Activated T-helper 1 cell treated with Interleukin-2 at 50 U/mL for 16 hours (primary cell): ENCODE measurements around the gene CD6.

Experiments
- DNase-seq: peaks from one replicate; pipeline ENCODE4 v3.0.0-alpha.2; 2020; ENCODE audit warnings: low read depth

Gene CD6

GRCh38 chr11:61026121-61027031 is 54.9 kb downstream of the CD6 start:
- DNase-seq: peak; percentile 45

GRCh38 chr11:61027141-61027840 is 55.8 kb downstream of the CD6 start:
- DNase-seq: no peak

- DNase-seq: peak; percentile 56
Observed at GRCh38 chr11:61028135-61028729, 56.8 kb downstream of the CD6 start.

GRCh38 chr11:61032824-61033223 is 61.3 kb downstream of the CD6 start:
- DNase-seq: no peak

- DNase-seq: no peak
Observed at GRCh38 chr11:61033417-61033816, 61.9 kb downstream of the CD6 start.

- DNase-seq: no peak
Observed at GRCh38 chr11:61034111-61034510, 62.6 kb downstream of the CD6 start.

- DNase-seq: no peak
Observed at GRCh38 chr11:61034704-61035525, 63.4 kb downstream of the CD6 start.

- DNase-seq: no peak
Observed at GRCh38 chr11:61035526-61035835, 64.0 kb downstream of the CD6 start.

- no peak for DNase-seq
Observed at GRCh38 chr11:61037441-61038093, 66.1 kb downstream of the CD6 start.

GRCh38 chr11:61039916-61040315 is 68.4 kb downstream of the CD6 start:
- DNase-seq: no peak

GRCh38 chr11:61041755-61042518 is 70.5 kb downstream of the CD6 start:
- DNase-seq: peak; percentile 79

GRCh38 chr11:61042537-61042936 is 71.1 kb downstream of the CD6 start:
- no peak for DNase-seq

- DNase-seq: no peak
Observed at GRCh38 chr11:61042961-61043540, 71.6 kb downstream of the CD6 start.

- no peak for DNase-seq
Observed at GRCh38 chr11:61045271-61045670, 73.8 kb downstream of the CD6 start.

- DNase-seq: no peak
Observed at GRCh38 chr11:61046833-61047232, 75.4 kb downstream of the CD6 start.

GRCh38 chr11:61048368-61049062 is 77.0 kb downstream of the CD6 start:
- no peak for DNase-seq

GRCh38 chr11:61049063-61049377 is 77.5 kb downstream of the CD6 start:
- DNase-seq: no peak

- no peak for DNase-seq
Observed at GRCh38 chr11:61049859-61050258, 78.4 kb downstream of the CD6 start.

GRCh38 chr11:61052182-61052972 is 80.9 kb downstream of the CD6 start:
- no peak for DNase-seq
